HG02678 (cell line): Measurements from ENCODE around the gene PER1.
"Not testable (repeated sequence)": the region's sequence is repeated elsewhere in the genome, so short reads cannot be mapped to it uniquely, and the experiment has no call there.

Experiments
- ATAC-seq: cut with Tn5 transposase; IDR thresholded peaks from one replicate; pipeline ENCODE4 v1.9.1; 2021; ENCODE audit warnings: mild to moderate bottlenecking, moderate library complexity; ENCODE audit not compliant: unreplicated experiment

The PER1 gene

GRCh38 chr17:8152112-8152775 lies at the start of gene PER1:
TSS of gene PER1 (minus strand) at chr17:8152404. CDS start at chr17:8150706, 1,698 bp downstream.
- no peak for ATAC-seq

- ATAC-seq, result peak; percentile 28
Measured at GRCh38 chr17:8192070-8192815, 40.0 kb upstream of the PER1 start.

- ATAC-seq, result no peak
Measured at GRCh38 chr17:8190506-8190905, 38.3 kb upstream of the PER1 start.

- ATAC-seq, result peak; percentile 60
Measured at GRCh38 chr17:8189711-8190477, 37.7 kb upstream of the PER1 start, which contains the start of gene BORCS6. TSS of gene BORCS6 (minus strand) at chr17:8190180. CDS start at chr17:8190140, 40 bp downstream.

- no peak for ATAC-seq
Measured at GRCh38 chr17:8189041-8189710, 37.0 kb upstream of the PER1 start.

GRCh38 chr17:8188263-8188839 lies 36.1 kb upstream of the PER1 start:
- ATAC-seq, result no peak

GRCh38 chr17:8187517-8188262 lies 35.5 kb upstream of the PER1 start:
- peak; percentile 14 for ATAC-seq

GRCh38 chr17:8186787-8187516 lies 34.7 kb upstream of the PER1 start:
- ATAC-seq, result peak; percentile 25

- ATAC-seq, result no peak
Measured at GRCh38 chr17:8186446-8186786, 34.2 kb upstream of the PER1 start.

GRCh38 chr17:8185582-8186445 lies 33.6 kb upstream of the PER1 start:
- no peak for ATAC-seq

- no peak for ATAC-seq
Measured at GRCh38 chr17:8176998-8177731, 25.0 kb upstream of the PER1 start.

- peak; percentile 41 for ATAC-seq
Measured at GRCh38 chr17:8176197-8176940, 24.2 kb upstream of the PER1 start, which contains the start of gene TMEM107. TSS of gene TMEM107 (minus strand) at chr17:8176380. CDS start at chr17:8176286, 94 bp downstream.

- no peak for ATAC-seq
Measured at GRCh38 chr17:8175795-8176196, 23.6 kb upstream of the PER1 start.

- no peak for ATAC-seq
Measured at GRCh38 chr17:8173871-8174322, 21.7 kb upstream of the PER1 start.

GRCh38 chr17:8173056-8173870 lies 21.1 kb upstream of the PER1 start:
- ATAC-seq, result peak; percentile 70

GRCh38 chr17:8170186-8170585 lies 18.0 kb upstream of the PER1 start:
- not testable (repeated sequence) for ATAC-seq
